ENCODE data around the gene AIG1. TPM values are rescaled to one million over a fixed set of nuclear protein-coding genes. Genes with fewer than 3 reads are reported as not detected.

Gene AIG1
- total RNA-seq, 3 donors from 2014 or later (not counting 1 experiment from before 2014, with no cell fraction given): 5.6 to 8.9 (median 6.2) TPM

- 90% methylated on average over 3 of the region's 4 CpGs for WGBS (ENCODE audit: insufficient coverage)
- Histone ChIP-seq H3K27ac (ENCODE audit: low read length) (no peak overlapping the region), H3K27me3 (ENCODE audit: control insufficient read depth, insufficient read depth, low read length) (no peaks in the 10 kb centered on the region), H3K4me3 (ENCODE audit: low read length) (no peak overlapping the region), H3K4me1 (ENCODE audit: control insufficient read depth, insufficient read depth, low read length) (no peaks in the 10 kb centered on the region), H3K9me3 (ENCODE audit: control insufficient read depth, insufficient read depth, low read length) (no peaks in the 10 kb centered on the region), H3K36me3 (ENCODE audit: control insufficient read depth, insufficient read depth, low read length) (no peaks in the 10 kb centered on the region)
- H3K4me1 Mint-ChIP-seq: no peaks in the 10 kb centered on the region
- no peak for TF ChIP-seq CTCF (IDR thresholded peaks at IDR 0.05)
- intact Hi-C loops (cut with micrococcal nuclease): no loop called here
- DNase-seq: no peak
- H3K4me3 Mint-ChIP-seq: no peak overlapping the region
- no peak overlapping the region for H3K27ac Mint-ChIP-seq
- ATAC-seq: no peak
- H3K27me3 Mint-ChIP-seq (ENCODE audit: low read depth in 2 of 2): no peaks in the 10 kb centered on the region
- no peaks in the 10 kb centered on the region for H3K9me3 Mint-ChIP-seq
- H3K36me3 Mint-ChIP-seq: no peaks in the 10 kb centered on the region
These were observed 48.5 kb downstream of the AIG1 start for GRCh38 chr6:143109196-143109595.

GRCh38 chr6:143110572-143110971 lies 49.9 kb downstream of the AIG1 start:
- Histone ChIP-seq H3K36me3 (ENCODE audit: control insufficient read depth, insufficient read depth, low read length) (no peaks in the 10 kb centered on the region), H3K4me1 (ENCODE audit: control insufficient read depth, insufficient read depth, low read length) (no peaks in the 10 kb centered on the region), H3K4me3 (ENCODE audit: low read length) (no peak overlapping the region), H3K27ac (ENCODE audit: low read length) (no peak overlapping the region), H3K27me3 (ENCODE audit: control insufficient read depth, insufficient read depth, low read length) (no peaks in the 10 kb centered on the region), H3K9me3 (ENCODE audit: control insufficient read depth, insufficient read depth, low read length) (no peaks in the 10 kb centered on the region)
- Mint-ChIP-seq H3K9me3 (no peaks in the 10 kb centered on the region), H3K27me3 (ENCODE audit: low read depth in 2 of 2) (no peaks in the 10 kb centered on the region), H3K4me3 (no peak overlapping the region), H3K36me3 (no peaks in the 10 kb centered on the region), H3K4me1 (no peaks in the 10 kb centered on the region), H3K27ac (no peak overlapping the region)
- ATAC-seq (no peak), DNase-seq (no peak)
- TF ChIP-seq CTCF (IDR thresholded peaks at IDR 0.05): no peak
- 87% methylated on average over 2 of the region's 4 CpGs for WGBS (ENCODE audit: insufficient coverage)
- intact Hi-C loops (cut with micrococcal nuclease): no loop called here

- no peaks in the 10 kb centered on the region for H3K36me3 Mint-ChIP-seq
- 96% methylated on average over 1 of the region's 1 CpG for WGBS (ENCODE audit: insufficient coverage)
These were observed 50.3 kb downstream of the AIG1 start for GRCh38 chr6:143110996-143111395.

More at GRCh38 chr6:143110996-143111395, 50.3 kb downstream of the AIG1 start:
- H3K4me3 ChIP-seq (ENCODE audit: low read length): no peak overlapping the region
- DNase-seq (no peak), ATAC-seq (no peak)
- TF ChIP-seq CTCF (IDR thresholded peaks at IDR 0.05): no peak
- intact Hi-C loops (cut with micrococcal nuclease): no loop called here
- H3K4me1 ChIP-seq (ENCODE audit: control insufficient read depth, insufficient read depth, low read length): no peaks in the 10 kb centered on the region
- no peaks in the 10 kb centered on the region for H3K9me3 ChIP-seq (ENCODE audit: control insufficient read depth, insufficient read depth, low read length)
- Mint-ChIP-seq H3K4me1 (no peaks in the 10 kb centered on the region), H3K27ac (no peak overlapping the region), H3K27me3 (ENCODE audit: low read depth in 2 of 2) (no peaks in the 10 kb centered on the region), H3K4me3 (no peak overlapping the region), H3K9me3 (no peaks in the 10 kb centered on the region)
- no peak overlapping the region for H3K27ac ChIP-seq (ENCODE audit: low read length)
- H3K36me3 ChIP-seq (ENCODE audit: control insufficient read depth, insufficient read depth, low read length): no peaks in the 10 kb centered on the region
- no peaks in the 10 kb centered on the region for H3K27me3 ChIP-seq (ENCODE audit: control insufficient read depth, insufficient read depth, low read length)
